Mesenchymal stem cell (in vitro differentiated cells and primary cell): ENCODE measurements around the gene CEP70. TPM values are rescaled to one million over a fixed set of nuclear protein-coding genes. Genes with fewer than 3 reads are reported as not detected.
A peak's percentile ranks its signal among the peaks of the same experiment; 100 is the strongest.

Experiments used
- DNase-seq: peaks from one replicate; pipeline ENCODE4 v3.0.0-alpha.2; 2013
- H2AFZ ChIP-seq: one replicate; pipeline ENCODE4 v1.6.1; 2013; ENCODE audit warnings: low read depth, mild to moderate bottlenecking, control low read depth, inconsistent platforms, low read length, moderate library complexity
- H2AK5ac ChIP-seq: 2 replicates; pipeline ENCODE4 v1.6.1; 2013; ENCODE audit warnings: low read length, moderate library complexity, mild to moderate bottlenecking, inconsistent platforms; ENCODE audit not compliant: severe bottlenecking
- H2BK120ac ChIP-seq: one replicate; pipeline ENCODE4 v1.6.1; 2013; ENCODE audit warnings: low read depth, mild to moderate bottlenecking, inconsistent platforms, low read length, moderate library complexity
- H2BK12ac ChIP-seq, 2 experiments: one replicate each; pipeline ENCODE4 v1.6.1; 2013; ENCODE audit warnings: inconsistent platforms in 2 of 2, low read length in 2 of 2, mild to moderate bottlenecking in 2 of 2, moderate library complexity in 2 of 2, control low read depth in 1 of 2
- H2BK15ac ChIP-seq: one replicate; pipeline ENCODE4 v1.6.1; 2013; ENCODE audit warnings: mild to moderate bottlenecking, low read depth, inconsistent platforms; ENCODE audit not compliant: poor library complexity, severe bottlenecking
- H2BK5ac ChIP-seq: 2 replicates; pipeline ENCODE4 v1.6.1; 2013; ENCODE audit warnings: low read depth, mild to moderate bottlenecking, low read length, control low read depth, inconsistent platforms; ENCODE audit not compliant: poor library complexity, severe bottlenecking
- H3K14ac ChIP-seq, 2 experiments: one replicate each; pipeline ENCODE4 v1.6.1; 2013; ENCODE audit warnings: inconsistent platforms in 2 of 2, low read length in 2 of 2, control low read depth in 1 of 2, mild to moderate bottlenecking in 1 of 2, moderate library complexity in 1 of 2
- H3K18ac ChIP-seq, 2 experiments: one replicate each; pipeline ENCODE4 v1.6.1; 2013; ENCODE audit warnings: inconsistent platforms in 2 of 2, low read length in 2 of 2, control low read depth in 1 of 2, low read depth in 1 of 2, mild to moderate bottlenecking in 1 of 2
- H3K23ac ChIP-seq, 2 experiments: one replicate each; pipeline ENCODE4 v1.6.1; 2013; ENCODE audit warnings: inconsistent platforms in 2 of 2, low read length in 2 of 2, mild to moderate bottlenecking in 2 of 2, moderate library complexity in 2 of 2, control low read depth in 1 of 2
- H3K27ac ChIP-seq: 2 replicates; pipeline ENCODE4 v1.5.1; 2013; ENCODE audit warnings: mild to moderate bottlenecking, moderate library complexity, low read length, control low read depth, inconsistent platforms; ENCODE audit not compliant: poor library complexity, severe bottlenecking
- H3K27me3 ChIP-seq, 2 experiments: 2 replicates each; pipeline versions ENCODE4 v1.6.1 to v1.7.0; 2013; ENCODE audit warnings: low read length in 2 of 2, mild to moderate bottlenecking in 2 of 2, moderate library complexity in 2 of 2, control low read depth in 1 of 2, inconsistent platforms in 1 of 2; ENCODE audit not compliant: control insufficient read depth in 1 of 2, insufficient read depth in 1 of 2
- H3K36me3 ChIP-seq, 2 experiments: 2 replicates each; pipeline versions ENCODE4 v1.6.1 to v1.7.0; 2013; ENCODE audit warnings: low read length in 2 of 2, control low read depth in 1 of 2, inconsistent platforms in 1 of 2, low read depth in 1 of 2, mild to moderate bottlenecking in 1 of 2; ENCODE audit not compliant: insufficient read depth in 2 of 2, control insufficient read depth in 1 of 2
- H3K4ac ChIP-seq, 2 experiments: one replicate each; pipeline ENCODE4 v1.6.1; 2013; ENCODE audit warnings: inconsistent platforms in 2 of 2, low read length in 2 of 2, mild to moderate bottlenecking in 2 of 2, moderate library complexity in 2 of 2, control low read depth in 1 of 2, low read depth in 1 of 2
- H3K4me1 ChIP-seq: 2 replicates; pipeline ENCODE4 v1.6.1; 2013; ENCODE audit warnings: low read depth, low read length, control low read depth; ENCODE audit not compliant: control insufficient read depth, insufficient read depth
- H3K4me2 ChIP-seq: 2 replicates; pipeline ENCODE4 v1.6.1; 2013; ENCODE audit warnings: low read length, mild to moderate bottlenecking, inconsistent platforms; ENCODE audit not compliant: poor library complexity, severe bottlenecking
- H3K4me3 ChIP-seq, 2 experiments: 2 replicates each; pipeline versions ENCODE4 v1.5.1 to v1.7.0; 2013; ENCODE audit warnings: low read length in 2 of 2, mild to moderate bottlenecking in 2 of 2, control low read depth in 1 of 2, low read depth in 1 of 2; ENCODE audit not compliant: insufficient read depth in 1 of 2
- H3K79me1 ChIP-seq: replicated peaks from 2 replicates; pipeline ENCODE4 v1.6.1; 2013; ENCODE audit warnings: mild to moderate bottlenecking, control low read depth, low read length, inconsistent platforms; ENCODE audit not compliant: poor library complexity, severe bottlenecking
- H3K9ac ChIP-seq: 2 replicates; pipeline ENCODE4 v1.7.0; 2013; ENCODE audit warnings: mild to moderate bottlenecking, low read length, moderate library complexity
- H3K9me3 ChIP-seq: 2 replicates; pipeline ENCODE4 v1.7.0; 2013; ENCODE audit warnings: mild to moderate bottlenecking, low read length; ENCODE audit not compliant: control insufficient read depth
- H4K8ac ChIP-seq: one replicate; pipeline ENCODE4 v1.6.1; 2013; ENCODE audit warnings: inconsistent platforms, mild to moderate bottlenecking, low read length, moderate library complexity
- H4K91ac ChIP-seq: one replicate; pipeline ENCODE4 v1.6.1; 2013; ENCODE audit warnings: mild to moderate bottlenecking, low read length, inconsistent platforms
- WGBS: methylation state at CpG from one replicate; pipeline ENCODE4 v1.1.7; 2013; ENCODE audit warnings: mixed read lengths; 5-methylcytosine and 5-hydroxymethylcytosine counted together
- polyA plus RNA-seq, 2 experiments: library from polyadenylated mRNA; stranded (reverse); fragments of 200-250 nt; gene quantifications; one replicate each; pipeline ENCODE4 v1.2.3, GENCODE V29; 2013

Gene CEP70
- polyA plus RNA-seq (2013, experiment 1 of 2), result 7.6 TPM
- 7.4 TPM for polyA plus RNA-seq (2013, experiment 2 of 2)

GRCh38 chr3:138594150-138594934 is at the start of gene CEP70:
CEP70 (minus strand) TSS chr3:138594260; CDS start chr3:138572927, 21,333 bp downstream.
- no peaks in the 10 kb centered on the region for H3K27me3 ChIP-seq
- peak within 1 kb of the TSS; percentile 81 for H2AK5ac ChIP-seq
- no peak within 1 kb of the TSS for H2BK5ac ChIP-seq
- peak within 1 kb of the TSS; percentile 72 to 92 for H3K4me3 ChIP-seq
- peak within 1 kb of the TSS; percentile 72 for H3K4me2 ChIP-seq
- H2BK120ac ChIP-seq, result no peak within 1 kb of the TSS
- H2BK15ac ChIP-seq, result peak within 1 kb of the TSS; percentile 21
- H3K79me1 ChIP-seq, result peaks cover 10% of the 10 kb centered on the region
- no peaks in the 10 kb centered on the region for H3K9me3 ChIP-seq
- peak within 1 kb of the TSS; percentile 70 for H3K27ac ChIP-seq
- no peak within 1 kb of the TSS for H3K14ac ChIP-seq
- H4K91ac ChIP-seq, result peak within 1 kb of the TSS; percentile 53
- peaks cover 0 to 6% of the 10 kb centered on the region in 2 experiments for H3K36me3 ChIP-seq
- peaks cover 5% of the 10 kb centered on the region for H3K4me1 ChIP-seq
- H4K8ac ChIP-seq, result peak within 1 kb of the TSS; percentile 24
- peak within 1 kb of the TSS in 1 of 2 experiments; percentile 23 for H2BK12ac ChIP-seq
- no peak within 1 kb of the TSS for H3K23ac ChIP-seq
- peak within 1 kb of the TSS; percentile 25 to 40 for H3K18ac ChIP-seq
- no peak within 1 kb of the TSS for H3K4ac ChIP-seq
- peak within 1 kb of the TSS; percentile 92 for H3K9ac ChIP-seq
- peak within 1 kb of the TSS; percentile 92 for H2AFZ ChIP-seq
- under 1% methylated on average over 49 of the region's 52 CpGs for WGBS
- DNase-seq, result peak; percentile 95

GRCh38 chr3:138642927-138643253 is 48.8 kb upstream of the CEP70 start:
- H3K4me2 ChIP-seq, result no peak overlapping the region
- no peaks in the 10 kb centered on the region for H3K36me3 ChIP-seq
- no peak overlapping the region for H2BK12ac ChIP-seq
- WGBS, result 100% methylated on average over 1 of the region's 1 CpG
- no peak for DNase-seq
- no peak overlapping the region for H3K23ac ChIP-seq
- H3K27me3 ChIP-seq, result no peaks in the 10 kb centered on the region
- no peak overlapping the region for H3K27ac ChIP-seq
- H3K9me3 ChIP-seq, result peaks cover 32% of the 10 kb centered on the region
- no peak overlapping the region for H2AK5ac ChIP-seq
- no peak overlapping the region for H3K18ac ChIP-seq
- no peaks in the 10 kb centered on the region for H3K79me1 ChIP-seq
- H3K4me3 ChIP-seq, result no peak overlapping the region
- H2BK120ac ChIP-seq, result no peak overlapping the region
- no peak overlapping the region for H2AFZ ChIP-seq
- no peak overlapping the region for H2BK15ac ChIP-seq
- H4K8ac ChIP-seq, result no peak overlapping the region
- no peaks in the 10 kb centered on the region for H3K4me1 ChIP-seq
- no peak overlapping the region for H3K4ac ChIP-seq
- H4K91ac ChIP-seq, result no peak overlapping the region
- H3K14ac ChIP-seq, result no peak overlapping the region
- no peak overlapping the region for H2BK5ac ChIP-seq
- no peak overlapping the region for H3K9ac ChIP-seq

- H2BK120ac ChIP-seq, result no peak overlapping the region
- H3K4me2 ChIP-seq, result no peak overlapping the region
- H4K91ac ChIP-seq, result no peak overlapping the region
- H2BK15ac ChIP-seq, result no peak overlapping the region
- H2AK5ac ChIP-seq, result no peak overlapping the region
- no peaks in the 10 kb centered on the region for H3K36me3 ChIP-seq
- H3K4ac ChIP-seq, result no peak overlapping the region
- peaks cover 32% of the 10 kb centered on the region for H3K9me3 ChIP-seq
- no peak overlapping the region for H2BK5ac ChIP-seq
- H3K18ac ChIP-seq, result no peak overlapping the region
- no peaks in the 10 kb centered on the region for H3K4me1 ChIP-seq
- no peak overlapping the region for H3K27ac ChIP-seq
- no peak overlapping the region for H3K23ac ChIP-seq
- no peak overlapping the region for H2BK12ac ChIP-seq
- no peak overlapping the region for H3K4me3 ChIP-seq
- DNase-seq, result no peak
- H3K9ac ChIP-seq, result no peak overlapping the region
- WGBS, result 82% methylated on average over 2 of the region's 4 CpGs
- H4K8ac ChIP-seq, result no peak overlapping the region
- no peak overlapping the region for H2AFZ ChIP-seq
- H3K79me1 ChIP-seq, result no peaks in the 10 kb centered on the region
- H3K27me3 ChIP-seq, result no peaks in the 10 kb centered on the region
- no peak overlapping the region for H3K14ac ChIP-seq
These were observed 48.3 kb upstream of the CEP70 start for GRCh38 chr3:138642226-138642926.

DNA sequence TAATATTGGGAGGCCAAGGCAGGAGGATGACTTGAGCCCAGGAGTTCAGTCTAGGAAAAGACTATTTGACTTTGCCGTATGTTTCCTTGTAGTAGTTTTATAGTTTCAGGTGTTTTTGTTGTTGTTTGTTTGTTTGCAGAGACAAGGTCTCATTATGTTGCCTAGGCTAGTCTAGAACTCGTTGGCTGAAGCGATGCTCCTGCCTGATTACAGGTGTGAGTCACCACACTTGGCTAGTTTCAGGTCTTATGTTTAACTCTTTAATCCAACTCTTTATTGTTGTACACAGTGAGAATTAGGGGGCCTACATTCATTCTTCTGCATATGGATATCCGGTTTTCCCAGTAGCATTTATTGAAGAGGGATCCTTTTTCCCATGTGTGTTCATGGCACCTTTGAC is 46.5 kb upstream of the CEP70 start:
- H3K27ac ChIP-seq, result no peak overlapping the region

More for the DNA sequence above, 46.5 kb upstream of the CEP70 start:
- Histone ChIP-seq H3K9ac (no peak overlapping the region), H2BK15ac (no peak overlapping the region), H2BK120ac (no peak overlapping the region), H3K4me3 (no peak overlapping the region), H2BK12ac (no peak overlapping the region), H2BK5ac (no peak overlapping the region), H4K91ac (no peak overlapping the region), H2AK5ac (no peak overlapping the region), H3K18ac (no peak overlapping the region), H4K8ac (no peak overlapping the region), H3K9me3 (peaks cover 20% of the 10 kb centered on the region), H3K27me3 (no peaks in the 10 kb centered on the region), H3K4me2 (no peak overlapping the region), H3K4me1 (no peaks in the 10 kb centered on the region), H3K79me1 (no peaks in the 10 kb centered on the region), H3K23ac (no peak overlapping the region), H3K14ac (no peak overlapping the region), H3K4ac (no peak overlapping the region), H2AFZ (no peak overlapping the region), H3K36me3 (no peaks in the 10 kb centered on the region)
- no peak for DNase-seq
- 84% methylated on average over 4 of the region's 4 CpGs for WGBS
